ENCODE results near the gene CHPF.

Gene CHPF

GRCh38 chr2:219543596-219544358 is at the start of gene CHPF, which contains the start of gene TMEM198:
Gene CHPF (minus strand): TSS chr2:219543809. CDS start chr2:219543538, 271 bp downstream.
Gene TMEM198 (plus strand): TSS chr2:219544028. CDS start chr2:219544728, 700 bp downstream.
- peak; percentile 97 for DNase-seq

- DNase-seq, result no peak
Observed at GRCh38 chr2:219593154-219593553, 49.5 kb upstream of the CHPF start.

- DNase-seq, result no peak
Observed at GRCh38 chr2:219592736-219593135, 49.1 kb upstream of the CHPF start.

- no peak for DNase-seq
Observed at GRCh38 chr2:219591091-219591490, 47.5 kb upstream of the CHPF start.

GRCh38 chr2:219581346-219581745 is 37.7 kb upstream of the CHPF start:
- DNase-seq, result no peak

- no peak for DNase-seq
Observed at GRCh38 chr2:219578811-219579613, 35.4 kb upstream of the CHPF start.

- peak; percentile 60 for DNase-seq
Observed at GRCh38 chr2:219576505-219577388, 33.1 kb upstream of the CHPF start.

- DNase-seq, result no peak
Observed at GRCh38 chr2:219575566-219576504, 32.2 kb upstream of the CHPF start.

GRCh38 chr2:219574484-219575311 is 31.1 kb upstream of the CHPF start:
- DNase-seq, result peak; percentile 77

GRCh38 chr2:219573166-219573565 is 29.6 kb upstream of the CHPF start:
- DNase-seq, result no peak

GRCh38 chr2:219572237-219573001 is 28.8 kb upstream of the CHPF start, which contains the start of gene INHA:
Gene INHA (plus strand): TSS chr2:219572310. CDS start chr2:219572375, 65 bp downstream.
- DNase-seq, result no peak

GRCh38 chr2:219571311-219572236 is 28.0 kb upstream of the CHPF start, which contains the start of gene OBSL1:
Gene OBSL1 (minus strand): TSS chr2:219571539. CDS start chr2:219571232, 307 bp downstream.
- DNase-seq, result peak; percentile 79

GRCh38 chr2:219570924-219571310 is 27.3 kb upstream of the CHPF start:
- DNase-seq, result no peak

- DNase-seq, result peak; percentile 13
Observed at GRCh38 chr2:219570194-219570923, 26.8 kb upstream of the CHPF start.

- no peak for DNase-seq
Observed at GRCh38 chr2:219569635-219570034, 26.0 kb upstream of the CHPF start.

- no peak for DNase-seq
Observed at GRCh38 chr2:219569041-219569440, 25.4 kb upstream of the CHPF start.

- DNase-seq, result no peak
Observed at GRCh38 chr2:219567791-219568361, 24.3 kb upstream of the CHPF start.

- no peak for DNase-seq
Observed at GRCh38 chr2:219567131-219567530, 23.5 kb upstream of the CHPF start.

Data from DMS79 (cell line).